Stimulated activated naive CD4-positive, alpha-beta T cell treated with Interleukin-2 at 50 U/mL for 16 hours (primary cell): Measurements from ENCODE around the gene DNAAF3.
"Not testable (repeated sequence)": the region's sequence is repeated elsewhere in the genome, so short reads cannot be mapped to it uniquely, and the experiment has no call there.

Source experiments
- DNase-seq: peaks from one replicate; lab custom pipeline; 2025; lab: John Stamatoyannopoulos, UW

Gene DNAAF3

GRCh38 chr19:55175117-55175867 is 8.9 kb upstream of the DNAAF3 start:
- no peak for DNase-seq

DNA sequence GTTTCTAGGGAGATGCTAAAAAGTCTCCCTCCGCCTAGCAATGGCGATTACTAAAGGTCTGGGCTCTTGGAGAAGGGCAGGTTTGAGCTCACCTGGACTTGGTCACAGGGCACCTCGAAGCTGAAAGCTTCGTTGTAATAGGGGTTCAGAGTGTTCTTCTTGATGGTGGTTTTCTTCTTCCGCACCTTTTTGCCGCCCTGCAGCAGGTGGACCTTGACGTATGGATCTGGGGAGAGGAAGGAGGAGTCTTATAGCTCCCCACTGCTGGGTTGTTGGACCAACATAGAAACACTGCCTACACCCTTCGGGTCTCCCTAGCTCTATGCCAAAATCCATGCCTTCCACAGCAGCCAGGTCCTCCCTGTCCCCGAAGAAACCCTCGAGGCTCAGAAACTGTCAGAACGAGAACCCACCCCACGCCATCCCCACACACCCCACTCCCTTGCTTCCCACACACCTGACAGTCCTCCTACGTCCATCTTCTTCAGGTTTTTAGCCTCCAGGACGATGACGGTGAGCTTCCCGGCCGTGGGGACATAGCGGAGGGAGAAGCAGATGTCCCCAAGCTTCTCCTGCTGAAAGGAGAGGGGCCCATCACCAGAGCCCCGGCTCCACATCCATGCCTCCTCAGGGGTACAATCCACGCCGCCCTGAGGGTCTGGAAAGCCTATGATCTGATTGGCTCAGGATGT is 8.2 kb upstream of the DNAAF3 start:
- no peak for DNase-seq

- DNase-seq = no peak
Measured at GRCh38 chr19:55173714-55174409, 7.4 kb upstream of the DNAAF3 start.

DNA sequence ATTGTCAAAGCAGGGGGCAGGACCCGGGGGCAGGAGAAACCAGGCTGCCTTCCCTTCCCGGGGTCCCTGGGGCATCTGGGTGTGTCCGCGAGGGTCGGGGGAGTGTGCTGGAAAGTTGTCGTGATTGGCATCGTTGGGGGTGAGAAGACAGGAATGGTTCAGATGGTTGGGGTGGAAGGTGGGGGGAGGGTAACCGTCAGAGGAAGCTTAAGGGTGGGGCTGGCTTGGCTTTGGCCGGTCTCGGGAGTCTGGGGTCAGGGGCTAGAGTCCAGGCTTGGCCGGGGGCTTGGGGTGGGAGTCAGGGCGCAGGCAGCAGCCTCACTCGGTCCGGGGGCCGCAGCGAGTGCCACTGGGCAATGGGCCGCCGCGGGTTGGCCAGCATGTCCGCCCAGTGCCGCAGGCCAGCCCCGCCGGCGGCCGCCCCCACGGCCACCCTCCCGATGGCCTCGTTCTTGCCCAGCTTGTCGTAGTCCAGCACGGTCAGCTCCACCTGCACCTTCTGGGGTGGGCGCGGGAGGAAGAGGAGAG is 6.8 kb upstream of the DNAAF3 start:
- no peak for DNase-seq

GRCh38 chr19:55172741-55173140 is 6.3 kb upstream of the DNAAF3 start:
- DNase-seq = no peak

GRCh38 chr19:55172318-55172717 is 5.9 kb upstream of the DNAAF3 start:
- DNase-seq = not testable (repeated sequence)

DNA sequence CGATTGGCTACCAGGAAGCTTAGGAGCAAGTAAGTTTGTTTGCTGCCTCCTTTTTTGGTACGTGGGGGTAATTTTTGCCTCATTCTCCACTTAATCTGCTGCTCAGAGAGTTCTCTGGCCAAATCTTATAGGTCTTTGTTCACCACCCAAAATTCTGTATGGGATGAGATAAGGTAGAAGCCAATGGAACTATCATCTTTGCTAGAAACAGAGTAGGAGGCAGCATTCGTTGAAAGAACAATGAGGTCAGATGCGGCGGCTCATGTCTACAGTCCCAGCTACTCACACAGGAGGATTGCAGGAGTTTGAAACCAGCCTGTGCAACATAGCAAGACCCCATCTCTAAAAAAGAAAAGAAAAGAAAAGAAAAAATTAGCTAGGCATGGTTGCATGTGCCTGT is 5.0 kb upstream of the DNAAF3 start:
- no peak for DNase-seq

GRCh38 chr19:55169136-55169535 is 2.7 kb upstream of the DNAAF3 start:
- no peak for DNase-seq

- no peak for DNase-seq
Measured at GRCh38 chr19:55165952-55166529, 372 bp downstream of the DNAAF3 start.

GRCh38 chr19:55161571-55162322 is 4.7 kb downstream of the DNAAF3 start:
- DNase-seq = no peak

GRCh38 chr19:55160986-55161365 is 5.4 kb downstream of the DNAAF3 start:
- DNase-seq = no peak

- peak; percentile 77 for DNase-seq
Measured at GRCh38 chr19:55160128-55160985, 6.1 kb downstream of the DNAAF3 start.

- no peak for DNase-seq
Measured at GRCh38 chr19:55158848-55159749, 7.3 kb downstream of the DNAAF3 start.

DNA sequence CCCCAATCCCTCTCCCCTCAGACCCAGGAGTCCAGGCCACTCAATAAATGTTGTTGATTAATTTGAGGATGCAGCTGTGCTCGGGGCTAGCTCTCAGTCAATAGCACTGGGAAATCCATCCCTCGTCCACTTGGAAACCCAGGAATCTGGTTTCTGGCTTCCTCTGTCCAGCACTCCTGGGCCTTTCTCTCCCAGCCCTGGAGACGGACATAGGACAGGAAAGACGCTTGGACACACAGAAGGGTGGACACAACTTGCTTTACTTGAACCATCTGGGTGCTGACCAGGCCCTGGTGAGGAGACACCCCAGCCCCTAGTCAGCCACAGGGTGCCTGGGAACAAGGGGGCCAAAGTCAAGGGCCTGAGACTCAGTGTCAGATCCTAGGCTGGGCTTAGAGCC is 8.0 kb downstream of the DNAAF3 start:
- DNase-seq = no peak

DNA sequence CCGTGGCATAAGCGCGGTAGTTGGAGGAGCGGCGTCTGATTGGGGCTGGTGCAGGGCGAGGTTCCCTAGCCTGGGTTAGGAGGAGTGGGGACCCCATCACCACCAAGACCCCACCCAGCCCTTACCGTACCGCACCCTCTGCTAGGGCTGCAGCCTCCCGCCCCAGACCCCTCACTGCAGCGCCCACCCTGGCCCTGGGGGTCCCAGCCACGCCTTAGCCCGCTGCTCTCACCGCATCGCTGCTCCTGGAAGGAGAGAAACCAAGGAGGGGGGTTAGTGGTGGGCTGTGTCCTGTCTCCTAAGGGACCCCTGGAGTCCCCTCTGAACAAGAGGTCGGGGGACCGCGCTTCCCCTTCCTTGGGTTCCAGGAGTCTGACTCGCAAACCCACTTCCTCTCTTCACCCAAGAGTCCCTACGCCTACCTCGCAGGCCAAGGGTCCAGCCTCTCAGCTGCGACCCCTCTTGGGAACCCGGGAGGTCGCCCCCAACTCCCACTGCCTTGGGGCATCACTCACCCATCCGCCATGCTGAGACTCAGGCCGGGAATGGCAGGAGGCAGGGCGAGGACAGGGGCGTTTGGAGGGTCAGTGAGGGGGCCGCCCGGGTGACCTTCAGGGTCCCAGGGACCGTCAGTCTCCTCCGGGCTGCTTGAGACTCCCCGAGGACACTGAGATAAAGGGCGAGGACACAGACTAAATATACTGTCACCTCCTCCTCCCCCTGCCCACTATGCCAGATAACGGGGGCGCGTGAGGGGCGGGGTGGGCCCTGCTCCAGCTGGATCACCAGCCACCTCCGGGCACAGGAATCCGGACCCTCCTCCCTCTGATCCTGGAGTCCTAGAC is 9.1 kb downstream of the DNAAF3 start, which contains the start of gene TNNI3:
Gene TNNI3, minus strand, starts transcription at position 669 of the 845 bp plus-strand sequence. Its CDS starts 143 bp downstream, at position 526.
- DNase-seq = no peak

- no peak for DNase-seq
Measured at GRCh38 chr19:55156202-55157063, 10.0 kb downstream of the DNAAF3 start.

DNA sequence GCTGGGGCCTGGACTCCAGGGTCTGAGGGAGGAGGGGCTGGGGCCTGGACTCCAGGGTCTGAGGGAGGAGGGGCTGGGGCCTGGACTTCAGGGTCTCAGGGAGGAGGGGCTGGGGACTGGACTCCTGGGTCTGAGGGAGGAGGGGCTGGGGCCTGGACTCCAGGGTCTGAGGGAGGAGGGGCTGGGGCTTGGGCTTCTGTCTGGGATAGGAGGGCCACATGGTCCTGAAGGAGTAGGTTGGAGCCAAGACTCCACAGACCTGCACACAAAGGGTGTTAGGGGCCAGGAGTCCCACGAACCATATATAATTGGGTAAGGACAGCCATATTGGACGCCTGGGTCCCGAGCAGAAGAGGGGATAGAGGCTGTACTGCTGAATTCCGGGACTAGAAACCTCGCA is 10.6 kb downstream of the DNAAF3 start:
- DNase-seq = not testable (repeated sequence)
